ENCODE data around the gene EXD3. TPM values are rescaled to one million over a fixed set of nuclear protein-coding genes. Genes with fewer than 3 reads are reported as not detected.

EXD3 gene
- total RNA-seq, 1 experiment from 2014 or later = 15.3 TPM

DNA sequence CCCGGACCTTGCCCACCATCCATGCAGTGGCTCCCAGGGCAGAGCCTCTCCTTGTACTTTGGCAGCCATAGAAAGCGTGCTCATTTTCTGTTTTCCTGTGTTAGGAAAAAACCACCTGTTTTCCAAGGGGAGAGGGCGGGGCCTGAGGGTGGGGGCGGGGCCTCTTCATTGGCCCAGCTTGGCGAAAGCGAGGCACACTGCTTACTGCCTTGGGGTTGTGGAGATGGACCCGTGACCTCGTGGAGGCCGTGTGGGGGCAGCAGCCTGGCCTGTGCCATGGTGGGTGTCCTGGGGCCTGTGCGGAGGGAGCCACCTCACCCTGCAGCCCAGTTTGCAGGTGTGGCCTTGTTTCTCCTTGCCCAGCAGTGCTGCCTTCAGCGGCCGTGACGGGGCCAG, 149.9 kb downstream of the EXD3 start:
- no peak overlapping the region for H4K91ac ChIP-seq (ENCODE audit: insufficient read length, low read depth, low read length)
- peaks cover 4% of the 10 kb centered on the region for H3K23me2 ChIP-seq (ENCODE audit: insufficient read length, low read depth, low read length, poor library complexity, severe bottlenecking)
- H3K27ac ChIP-seq (ENCODE audit: insufficient read length, low read depth, low read length) = no peak overlapping the region
- no peaks in the 10 kb centered on the region for H3K79me1 ChIP-seq (ENCODE audit: insufficient read depth, low read depth, low read length, poor library complexity, severe bottlenecking)
- Mint-ChIP-seq H3K4me1 (peaks cover 20 to 29% of the 10 kb centered on the region in 2 experiments), H3K27ac (no peak overlapping the region; a peak in 1 of 7 replicates), H3K36me3 (ENCODE audit: insufficient read depth in 1 of 3, low read depth in 3 of 3) (peaks cover 9 to 27% (median 25%) of the 10 kb centered on the region in 3 experiments; a peak in 6 of 7 replicates), H3K27me3 (ENCODE audit: low read depth) (no peaks in the 10 kb centered on the region), H3K4me3 (no peak overlapping the region), H3K9me3 (no peaks in the 10 kb centered on the region; a peak in 1 of 5 replicates)
- H4K20me1 ChIP-seq (ENCODE audit: control insufficient read depth, insufficient read depth, insufficient read length) = no peaks in the 10 kb centered on the region
- no peaks in the 10 kb centered on the region for H3K4me1 ChIP-seq (ENCODE audit: insufficient read depth, low read length)
- no peaks in the 10 kb centered on the region for H3K79me2 ChIP-seq (ENCODE audit: insufficient read depth, low read length)
- no peak overlapping the region for H2BK120ac ChIP-seq (ENCODE audit: low read depth, low read length, poor library complexity, severe bottlenecking)
- no CpG with 5 or more reads among the region's 13 CpGs for WGBS (ENCODE audit: extremely low coverage, insufficient read length, low lambda C conversion rate)
- H3K9me3 ChIP-seq (ENCODE audit: control insufficient read depth, low read depth, low read length) = no peaks in the 10 kb centered on the region
- no peak overlapping the region for H3K56ac ChIP-seq (ENCODE audit: insufficient read length, low read depth, low read length)
- no peak overlapping the region for H3K14ac ChIP-seq (ENCODE audit: insufficient read depth, low read length)
- no peak overlapping the region for H2BK5ac ChIP-seq (ENCODE audit: insufficient read length, low read length)
- H2AFZ ChIP-seq (ENCODE audit: low read length) = no peak overlapping the region
- no peak overlapping the region for H2AK5ac ChIP-seq (ENCODE audit: insufficient read length, low read length)
- no peak overlapping the region for H3T11ph ChIP-seq (ENCODE audit: low read length)
- H4K8ac ChIP-seq (replicated peaks; ENCODE audit: insufficient read length, low read depth, low read length) = no peak overlapping the region
- H3K9ac ChIP-seq (ENCODE audit: extremely low read depth, insufficient read length, low read length) = no peak overlapping the region
- H3K27me3 ChIP-seq (ENCODE audit: insufficient read depth, low read length) = no peaks in the 10 kb centered on the region
- no peak overlapping the region for H2BK20ac ChIP-seq (ENCODE audit: low read depth, low read length, poor library complexity, severe bottlenecking)
- H3K4ac ChIP-seq (ENCODE audit: low read depth, low read length) = no peak overlapping the region
- H3K4me2 ChIP-seq (ENCODE audit: insufficient read depth, insufficient read length, low read length) = no peak overlapping the region
- peak; percentile 47 for DNase-seq
- no peak overlapping the region for H4K5ac ChIP-seq (ENCODE audit: insufficient read length, low read depth, low read length)
- no peak overlapping the region for H2BK12ac ChIP-seq (ENCODE audit: insufficient read length, low read depth, low read length)
- no peak overlapping the region for H2BK15ac ChIP-seq (ENCODE audit: low read depth, low read length)
- no peak overlapping the region for H3K18ac ChIP-seq (ENCODE audit: insufficient read length, low read depth, low read length)
- TF ChIP-seq, protein P1, sequence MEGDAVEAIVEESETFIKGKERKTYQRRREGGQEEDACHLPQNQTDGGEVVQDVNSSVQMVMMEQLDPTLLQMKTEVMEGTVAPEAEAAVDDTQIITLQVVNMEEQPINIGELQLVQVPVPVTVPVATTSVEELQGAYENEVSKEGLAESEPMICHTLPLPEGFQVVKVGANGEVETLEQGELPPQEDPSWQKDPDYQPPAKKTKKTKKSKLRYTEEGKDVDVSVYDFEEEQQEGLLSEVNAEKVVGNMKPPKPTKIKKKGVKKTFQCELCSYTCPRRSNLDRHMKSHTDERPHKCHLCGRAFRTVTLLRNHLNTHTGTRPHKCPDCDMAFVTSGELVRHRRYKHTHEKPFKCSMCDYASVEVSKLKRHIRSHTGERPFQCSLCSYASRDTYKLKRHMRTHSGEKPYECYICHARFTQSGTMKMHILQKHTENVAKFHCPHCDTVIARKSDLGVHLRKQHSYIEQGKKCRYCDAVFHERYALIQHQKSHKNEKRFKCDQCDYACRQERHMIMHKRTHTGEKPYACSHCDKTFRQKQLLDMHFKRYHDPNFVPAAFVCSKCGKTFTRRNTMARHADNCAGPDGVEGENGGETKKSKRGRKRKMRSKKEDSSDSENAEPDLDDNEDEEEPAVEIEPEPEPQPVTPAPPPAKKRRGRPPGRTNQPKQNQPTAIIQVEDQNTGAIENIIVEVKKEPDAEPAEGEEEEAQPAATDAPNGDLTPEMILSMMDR (conservative IDR thresholded peaks at IDR 0.05) = no peak
- no peak overlapping the region for H3K23ac ChIP-seq (ENCODE audit: insufficient read length, low read depth, low read length)
